ENCODE results near the gene PHACTR1. TPM values are rescaled to one million over a fixed set of nuclear protein-coding genes. Genes with fewer than 3 reads are reported as not detected.

Gene PHACTR1
- polyA plus RNA-seq, 1 of the 3 experiments (the other 2 are of a cell fraction), result 0.12 TPM

DNA sequence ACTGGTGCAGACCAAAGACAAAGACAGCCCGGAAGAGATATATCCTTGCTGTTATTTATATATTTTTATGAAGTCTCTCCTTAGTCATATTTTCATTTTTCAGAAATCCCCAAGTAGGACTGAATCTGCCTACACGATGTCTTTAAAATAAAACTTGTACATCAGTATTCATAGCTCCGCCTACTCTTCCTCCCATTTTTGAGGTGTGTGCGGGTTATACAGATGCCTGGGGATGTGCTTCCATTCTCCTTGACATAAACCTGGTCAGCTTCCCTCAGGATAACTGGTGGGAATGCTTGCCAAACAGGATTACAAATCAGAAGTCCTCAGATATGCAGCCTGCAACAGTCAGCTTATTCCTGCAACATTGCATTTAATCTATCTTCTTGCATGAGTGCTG lies 264.2 kb downstream of the PHACTR1 start:
- Histone ChIP-seq H3K27ac (ENCODE audit: low read depth in 2 of 2, low read length in 1 of 2) (no peak overlapping the region), H2AFZ (ENCODE audit: low read depth) (no peak overlapping the region), H3K27me3 (ENCODE audit: insufficient read depth) (no peaks in the 10 kb centered on the region), H3K4me1 (ENCODE audit: control insufficient read depth in 1 of 2, insufficient read depth in 2 of 2, low read depth in 1 of 2, low read length in 1 of 2) (peaks cover 0 to 5% of the 10 kb centered on the region in 2 experiments; a peak in 1 of 4 replicates), H3F3A (replicated peaks; ENCODE audit: insufficient read depth) (no peaks in the 10 kb centered on the region), H3K36me3 (replicated peaks in 1 of 2; ENCODE audit: control insufficient read depth in 1 of 2, insufficient read depth in 2 of 2, low read length in 1 of 2) (no peaks in the 10 kb centered on the region), H4K20me1 (ENCODE audit: insufficient read depth) (no peaks in the 10 kb centered on the region), H3K9ac (no peak overlapping the region), H3K9me3 (no peaks in the 10 kb centered on the region), H3K4me2 (no peak overlapping the region), H3K79me2 (ENCODE audit: insufficient read depth) (no peaks in the 10 kb centered on the region), H3K9me2 (no peaks in the 10 kb centered on the region), H3K4me3 (ENCODE audit: low read depth in 2 of 2, low read length in 1 of 2) (no peak overlapping the region)
- CTCF ChIA-PET, result no interaction called here
- WGBS (ENCODE audit: low lambda C conversion rate), result 58% methylated on average over 4 of the region's 4 CpGs
- TF ChIP-seq YY1 (IDR thresholded peaks at IDR 0.05; ENCODE audit: low read depth) (no peak), RFX5 (IDR thresholded peaks at IDR 0.05; ENCODE audit: low read length) (no peak), NFIC (IDR thresholded peaks at IDR 0.05; ENCODE audit: borderline replicate concordance) (no peak), POLR2AphosphoS5 (IDR thresholded peaks at IDR 0.05; ENCODE audit: low read depth, low read length) (no peak), FOSL2 (IDR thresholded peaks at IDR 0.05; ENCODE audit: borderline replicate concordance, low read depth) (no peak)
- no peak for DNase-seq
- POLR2A ChIA-PET, result no interaction called here

DNA sequence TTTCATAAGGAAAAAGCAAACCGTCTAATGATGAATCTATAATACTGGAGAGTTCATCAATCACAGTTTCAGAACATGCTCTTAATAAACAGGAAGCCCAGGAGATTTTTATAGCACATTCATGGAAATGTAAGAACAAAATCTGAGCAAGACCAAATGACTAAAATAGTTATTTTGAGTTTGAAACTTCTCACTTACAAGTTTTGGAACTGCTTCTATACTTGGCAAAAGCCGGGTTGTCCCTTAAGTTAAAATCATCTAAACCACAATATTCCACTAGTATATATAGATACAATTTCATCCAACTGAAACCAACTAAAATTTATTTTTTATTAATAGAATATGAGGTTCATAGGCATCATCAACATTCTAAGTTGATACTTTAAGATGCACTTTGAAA lies 268.2 kb downstream of the PHACTR1 start:
- POLR2A ChIA-PET, result no interaction called here
- Histone ChIP-seq H3K4me2 (no peak overlapping the region), H3K4me1 (ENCODE audit: control insufficient read depth in 1 of 2, insufficient read depth in 2 of 2, low read depth in 1 of 2, low read length in 1 of 2) (no peaks in the 10 kb centered on the region), H3K9me2 (no peaks in the 10 kb centered on the region), H3F3A (replicated peaks; ENCODE audit: insufficient read depth) (no peaks in the 10 kb centered on the region), H3K27ac (ENCODE audit: low read depth in 2 of 2, low read length in 1 of 2) (no peak overlapping the region), H3K27me3 (ENCODE audit: insufficient read depth) (no peaks in the 10 kb centered on the region), H4K20me1 (ENCODE audit: insufficient read depth) (no peaks in the 10 kb centered on the region), H3K4me3 (ENCODE audit: low read depth in 2 of 2, low read length in 1 of 2) (no peak overlapping the region), H3K79me2 (ENCODE audit: insufficient read depth) (no peaks in the 10 kb centered on the region), H3K36me3 (replicated peaks in 1 of 2; ENCODE audit: control insufficient read depth in 1 of 2, insufficient read depth in 2 of 2, low read length in 1 of 2) (no peaks in the 10 kb centered on the region), H3K9me3 (no peaks in the 10 kb centered on the region), H3K9ac (no peak overlapping the region), H2AFZ (ENCODE audit: low read depth) (no peak overlapping the region)
- no peak for DNase-seq
- CTCF ChIA-PET, result no interaction called here
- whole genome bisulfite sequencing (ENCODE audit: low lambda C conversion rate), result 50% methylated on average over 2 of the region's 2 CpGs
- TF ChIP-seq MEF2A (IDR thresholded peaks at IDR 0.05; ENCODE audit: borderline replicate concordance, low read depth) (no peak), ELF1 (IDR thresholded peaks at IDR 0.05) (no peak), NFIC (IDR thresholded peaks at IDR 0.05; ENCODE audit: borderline replicate concordance) (no peak), GABPA (IDR thresholded peaks at IDR 0.05; ENCODE audit: low read depth) (no peak), TCF12 (IDR thresholded peaks at IDR 0.05) (no peak), EP300 (IDR thresholded peaks at IDR 0.05; ENCODE audit: borderline replicate concordance in 1 of 2, low read depth in 1 of 2, low read length in 1 of 2) (no peak), TEAD4 (IDR thresholded peaks at IDR 0.05; ENCODE audit: borderline replicate concordance, insufficient read depth) (no peak), RCOR1 (IDR thresholded peaks at IDR 0.05; ENCODE audit: low read length) (no peak), TAF1 (IDR thresholded peaks at IDR 0.05; ENCODE audit: borderline replicate concordance, low read depth, low read length) (no peak)
- TF ChIP-seq, protein P1, sequence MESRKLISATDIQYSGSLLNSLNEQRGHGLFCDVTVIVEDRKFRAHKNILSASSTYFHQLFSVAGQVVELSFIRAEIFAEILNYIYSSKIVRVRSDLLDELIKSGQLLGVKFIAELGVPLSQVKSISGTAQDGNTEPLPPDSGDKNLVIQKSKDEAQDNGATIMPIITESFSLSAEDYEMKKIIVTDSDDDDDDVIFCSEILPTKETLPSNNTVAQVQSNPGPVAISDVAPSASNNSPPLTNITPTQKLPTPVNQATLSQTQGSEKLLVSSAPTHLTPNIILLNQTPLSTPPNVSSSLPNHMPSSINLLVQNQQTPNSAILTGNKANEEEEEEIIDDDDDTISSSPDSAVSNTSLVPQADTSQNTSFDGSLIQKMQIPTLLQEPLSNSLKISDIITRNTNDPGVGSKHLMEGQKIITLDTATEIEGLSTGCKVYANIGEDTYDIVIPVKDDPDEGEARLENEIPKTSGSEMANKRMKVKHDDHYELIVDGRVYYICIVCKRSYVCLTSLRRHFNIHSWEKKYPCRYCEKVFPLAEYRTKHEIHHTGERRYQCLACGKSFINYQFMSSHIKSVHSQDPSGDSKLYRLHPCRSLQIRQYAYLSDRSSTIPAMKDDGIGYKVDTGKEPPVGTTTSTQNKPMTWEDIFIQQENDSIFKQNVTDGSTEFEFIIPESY (IDR thresholded peaks at IDR 0.05; ENCODE audit: borderline replicate concordance, low read depth), result no peak

All from SK-N-SH (cell line).